WTC11 (cell line): Measurements from ENCODE around the gene NFIA.

Source experiments
- CTCF ChIP-seq: fragments of 200-600 bp; IDR thresholded peaks from 2 replicates; pipeline ENCODE4 v1.8.0; 2022; ENCODE audit warnings: antibody characterized with exemption
- HMGXB4 ChIP-seq: sonication (generic); formaldehyde crosslinking; IDR thresholded peaks from 2 replicates; pipeline ENCODE4 v1.8.1; 2023; ENCODE audit warnings: mild to moderate bottlenecking, moderate library complexity, missing genetic modification reagents
- IRF2 ChIP-seq: sonication (generic); formaldehyde crosslinking; IDR thresholded peaks from 2 replicates; pipeline ENCODE4 v1.8.0; 2022; ENCODE audit warnings: low read depth, missing genetic modification reagents, borderline replicate concordance

GRCh38 chr1:61341426-61341825 lies 259.1 kb downstream of the NFIA start:
- no peak for TF ChIP-seq CTCF
- TF ChIP-seq IRF2, result no peak
- no peak for TF ChIP-seq HMGXB4 (CRISPR knock-in tag)
